ENCODE data around the gene ACTG1.
A peak's percentile ranks its signal among the peaks of the same experiment; 100 is the strongest.

Gene ACTG1

GRCh38 chr17:81528651-81529436 is 16.2 kb upstream of the ACTG1 start:
- H3K4me3 Mint-ChIP-seq = no peak overlapping the region
- no peaks in the 10 kb centered on the region for H3K9me3 Mint-ChIP-seq
- no peaks in the 10 kb centered on the region for H3K4me1 Mint-ChIP-seq
- ATAC-seq (no peak), DNase-seq (ENCODE audit: low spot score in 2 of 2) (no peak)
- H3K36me3 Mint-ChIP-seq = no peaks in the 10 kb centered on the region
- H3K27ac Mint-ChIP-seq = no peak overlapping the region

GRCh38 chr17:81528384-81528650 is 15.7 kb upstream of the ACTG1 start:
- Mint-ChIP-seq H3K4me1 (no peaks in the 10 kb centered on the region), H3K36me3 (no peaks in the 10 kb centered on the region), H3K9me3 (no peaks in the 10 kb centered on the region), H3K27ac (no peak overlapping the region), H3K4me3 (no peak overlapping the region)
- ATAC-seq (no peak), DNase-seq (ENCODE audit: low spot score in 2 of 2) (no peak)

GRCh38 chr17:81527591-81528383 is 15.2 kb upstream of the ACTG1 start, which contains the start of gene FSCN2:
FSCN2 (plus strand) TSS chr17:81528377; CDS start chr17:81528532, 155 bp downstream.
- no peak for DNase-seq (ENCODE audit: low spot score in 2 of 2)
- ATAC-seq = no peak
- no peak within 1 kb of the TSS for H3K4me3 Mint-ChIP-seq
- no peaks in the 10 kb centered on the region for H3K36me3 Mint-ChIP-seq
- no peaks in the 10 kb centered on the region for H3K4me1 Mint-ChIP-seq
- H3K9me3 Mint-ChIP-seq = no peaks in the 10 kb centered on the region
- H3K27ac Mint-ChIP-seq = no peak within 1 kb of the TSS

GRCh38 chr17:81526662-81527571 is 14.3 kb upstream of the ACTG1 start:
- ATAC-seq (no peak), DNase-seq (ENCODE audit: low spot score in 2 of 2) (no peak)
- H3K4me1 Mint-ChIP-seq = no peaks in the 10 kb centered on the region
- no peaks in the 10 kb centered on the region for H3K9me3 Mint-ChIP-seq
- H3K4me3 Mint-ChIP-seq = no peak overlapping the region
- H3K27ac Mint-ChIP-seq = no peak overlapping the region
- H3K36me3 Mint-ChIP-seq = no peaks in the 10 kb centered on the region

- H3K4me3 Mint-ChIP-seq = no peak overlapping the region
- H3K4me1 Mint-ChIP-seq = no peaks in the 10 kb centered on the region
- no peaks in the 10 kb centered on the region for H3K36me3 Mint-ChIP-seq
- no peak overlapping the region for H3K27ac Mint-ChIP-seq
- ATAC-seq (no peak), DNase-seq (ENCODE audit: low spot score in 2 of 2) (no peak)
- no peaks in the 10 kb centered on the region for H3K9me3 Mint-ChIP-seq
These were observed 12.2 kb upstream of the ACTG1 start for GRCh38 chr17:81524865-81525159.

GRCh38 chr17:81524039-81524864 is 11.7 kb upstream of the ACTG1 start:
- Mint-ChIP-seq H3K27ac (no peak overlapping the region), H3K4me1 (no peaks in the 10 kb centered on the region), H3K4me3 (no peak overlapping the region), H3K9me3 (no peaks in the 10 kb centered on the region), H3K36me3 (no peaks in the 10 kb centered on the region)
- DNase-seq (ENCODE audit: low spot score in 2 of 2) = no peak
- no peak for ATAC-seq

GRCh38 chr17:81523402-81524038 is 10.9 kb upstream of the ACTG1 start:
- DNase-seq (ENCODE audit: low spot score in 2 of 2) (no peak), ATAC-seq (no peak)
- Mint-ChIP-seq H3K27ac (no peak overlapping the region), H3K4me1 (no peaks in the 10 kb centered on the region), H3K36me3 (no peaks in the 10 kb centered on the region), H3K4me3 (no peak overlapping the region), H3K9me3 (no peaks in the 10 kb centered on the region)

GRCh38 chr17:81522491-81523401 is 10.1 kb upstream of the ACTG1 start:
- no peak overlapping the region for H3K27ac Mint-ChIP-seq
- no peak overlapping the region for H3K4me3 Mint-ChIP-seq
- H3K9me3 Mint-ChIP-seq = no peaks in the 10 kb centered on the region
- no peak for DNase-seq (ENCODE audit: low spot score in 2 of 2)
- H3K4me1 Mint-ChIP-seq = peaks cover 8% of the 10 kb centered on the region
- H3K36me3 Mint-ChIP-seq = peaks cover 5% of the 10 kb centered on the region
- no peak for ATAC-seq

GRCh38 chr17:81520021-81520901 is 7.7 kb upstream of the ACTG1 start:
- Mint-ChIP-seq H3K36me3 (peaks cover 5% of the 10 kb centered on the region), H3K27ac (no peak overlapping the region), H3K4me1 (peaks cover 17% of the 10 kb centered on the region), H3K4me3 (peak overlapping the region; percentile 98), H3K9me3 (no peaks in the 10 kb centered on the region)
- ATAC-seq = no peak
- DNase-seq (ENCODE audit: low spot score in 2 of 2) = no peak

- ATAC-seq (peak; percentile 64), DNase-seq (ENCODE audit: low spot score in 2 of 2) (peak; percentile 46 to 70)
- Mint-ChIP-seq H3K4me3 (peak overlapping the region; percentile 98), H3K27ac (no peak overlapping the region), H3K4me1 (peaks cover 17% of the 10 kb centered on the region), H3K36me3 (peaks cover 5% of the 10 kb centered on the region), H3K9me3 (no peaks in the 10 kb centered on the region)
These were observed 6.9 kb upstream of the ACTG1 start for GRCh38 chr17:81519284-81520020.

- Mint-ChIP-seq H3K36me3 (peaks cover 5% of the 10 kb centered on the region), H3K27ac (no peak overlapping the region), H3K4me1 (peaks cover 17% of the 10 kb centered on the region), H3K9me3 (no peaks in the 10 kb centered on the region), H3K4me3 (peak overlapping the region; percentile 98)
- peak in 1 of 2 donors; percentile 61 for DNase-seq (ENCODE audit: low spot score in 2 of 2)
- peak; percentile 34 for ATAC-seq
These were observed 6.2 kb upstream of the ACTG1 start for GRCh38 chr17:81518785-81519283.

- ATAC-seq (no peak), DNase-seq (ENCODE audit: low spot score in 2 of 2) (no peak)
- H3K27ac Mint-ChIP-seq = peak overlapping the region; percentile 81
- H3K9me3 Mint-ChIP-seq = no peaks in the 10 kb centered on the region
- peaks cover 17% of the 10 kb centered on the region for H3K4me1 Mint-ChIP-seq
- H3K4me3 Mint-ChIP-seq = peak overlapping the region; percentile 98
- peaks cover 10% of the 10 kb centered on the region for H3K36me3 Mint-ChIP-seq
These were observed 5.7 kb upstream of the ACTG1 start for GRCh38 chr17:81518113-81518784.
